GM12878 (cell line): ENCODE data around the gene CBX2. TPM values are rescaled to one million over a fixed set of nuclear protein-coding genes. Genes with fewer than 3 reads are reported as not detected.

Experiments used
- ATAC-seq: fragments of 200-7000 bp; cut with Tn5 transposase; 3 replicates; pipeline ENCODE4 v1.9.1; 2020; ENCODE audit warnings: mild to moderate bottlenecking, moderate library complexity
- BruUV-seq: library from RNA; stranded (reverse); fragments of 400-500 nt; replicated peaks from 2 replicates; lab custom pipeline; 2021; lab: Mats Ljungman, UMichigan
- CTCF ChIA-PET: fragments of 300-600 bp; sonication (Branson Sonifier 250); formaldehyde crosslinking; extraction: SDS; loops from one replicate; lab custom pipeline; 2021; ENCODE audit warnings: inconsistent platforms; lab: Yijun Ruan, JAX
- POLR2A ChIA-PET: fragments of 350-600 bp; formaldehyde crosslinking; extraction: SDS; loops from one replicate; lab custom pipeline; 2021; ENCODE audit warnings: inconsistent platforms; lab: Charles Lee
- RAD21 ChIA-PET: fragments of 300-600 bp; sonication (Branson Sonifier 250); formaldehyde crosslinking; loops from one replicate; lab custom pipeline; 2023; ENCODE audit warnings: antibody characterized with exemption; ENCODE audit not compliant: unreplicated experiment; lab: Charles Lee
- SMC1A ChIA-PET: fragments of 300-600 bp; sonication (Branson Sonifier 250); formaldehyde crosslinking; loops from one replicate; lab custom pipeline; 2023; ENCODE audit not compliant: unreplicated experiment, uncharacterized antibody; lab: Charles Lee
- DNase-seq: peaks from one replicate; pipeline ENCODE4 v3.0.0-alpha.2; 2011; ENCODE audit warnings: low read depth, low spot score
- FAIRE-seq: peaks from 3 replicates; lab custom pipeline; 2011; peaks lifted over from hg19 to GRCh38; lab: Jason Lieb, UNC
- H2AFZ ChIP-seq: 2 replicates; pipeline ENCODE4 v1.6.0; 2011; ENCODE audit warnings: low read depth, low read length, control low read depth; ENCODE audit not compliant: control insufficient read depth
- H3K27ac ChIP-seq: 2 replicates; pipeline ENCODE4 v1.5.1; 2011; ENCODE audit warnings: control low read depth; ENCODE audit not compliant: control insufficient read depth, insufficient read depth
- H3K27me3 ChIP-seq, 2 experiments: replicated peaks in 1 of 2; 2 replicates each; pipeline versions ENCODE4 v1.6.0 to v1.6.1; 2011; ENCODE audit warnings: low read length in 1 of 2; ENCODE audit not compliant: control insufficient read depth in 2 of 2, insufficient read depth in 2 of 2
- H3K36me3 ChIP-seq, 2 experiments: 2 replicates each; pipeline ENCODE4 v1.5.1; 2011; ENCODE audit warnings: low read length in 1 of 2; ENCODE audit not compliant: control insufficient read depth in 2 of 2, insufficient read depth in 2 of 2
- H3K4me1 ChIP-seq: 2 replicates; pipeline ENCODE4 v1.6.1; 2011; ENCODE audit warnings: mild to moderate bottlenecking, low read length, moderate library complexity, mixed read lengths; ENCODE audit not compliant: control insufficient read depth, insufficient read depth
- H3K4me2 ChIP-seq: 2 replicates; pipeline ENCODE4 v1.6.0; 2011; ENCODE audit warnings: control low read depth; ENCODE audit not compliant: control insufficient read depth, insufficient read depth
- H3K4me3 ChIP-seq: fragments of 200-600 bp; sonication (generic); 2 replicates; pipeline ENCODE4 v1.5.1; 2016
- H3K79me2 ChIP-seq: 2 replicates; pipeline ENCODE4 v1.6.0; 2011; ENCODE audit warnings: low read length; ENCODE audit not compliant: control insufficient read depth, insufficient read depth
- H3K9ac ChIP-seq: 2 replicates; pipeline ENCODE4 v1.8.0; 2011; ENCODE audit warnings: low read length, control low read depth, mixed read lengths; ENCODE audit not compliant: control insufficient read depth, insufficient read depth
- H3K9me3 ChIP-seq: replicated peaks from 3 replicates; pipeline ENCODE4 v1.5.1; 2011; ENCODE audit warnings: mild to moderate bottlenecking, low read length; ENCODE audit not compliant: control insufficient read depth, insufficient read depth
- H4K20me1 ChIP-seq: 2 replicates; pipeline ENCODE4 v1.6.0; 2011; ENCODE audit not compliant: control insufficient read depth, insufficient read depth
- EGR1 ChIP-seq, 2 experiments: IDR thresholded peaks; 1 replicate in 1 of 2; 2 replicates in 1 of 2; pipeline ENCODE4 v1.6.1; 2011 to 2012; ENCODE audit warnings: low read depth in 2 of 2, low read length in 2 of 2, borderline replicate concordance in 1 of 2, mild to moderate bottlenecking in 1 of 2, moderate library complexity in 1 of 2
- EP300 ChIP-seq, 2 experiments: fragments of 150-350 bp in 1 of 2; IDR thresholded peaks; 2 replicates each; pipeline ENCODE4 v1.6.1; 2011 to 2012; ENCODE audit warnings: low read depth in 2 of 2, low read length in 2 of 2, borderline replicate concordance in 1 of 2, improper control_type of control experiment in 1 of 2, inconsistent platforms in 1 of 2; ENCODE audit not compliant: control insufficient read depth in 1 of 2
- FOXM1 ChIP-seq: IDR thresholded peaks from 2 replicates; pipeline ENCODE4 v1.6.1; 2012; ENCODE audit warnings: low read depth, mild to moderate bottlenecking, inconsistent platforms, low read length, moderate library complexity
- GATAD2B ChIP-seq: fragments of 450-650 bp; conservative IDR thresholded peaks from 2 replicates; pipeline ENCODE4 v1.6.1; 2017; ENCODE audit warnings: low read depth, mild to moderate bottlenecking, moderate library complexity
- IKZF1 ChIP-seq: fragments of 450-650 bp; conservative IDR thresholded peaks from 2 replicates; pipeline ENCODE4 v1.6.1; 2017; ENCODE audit warnings: antibody characterized with exemption, mild to moderate bottlenecking
- SIX5 ChIP-seq: IDR thresholded peaks from 2 replicates; pipeline ENCODE4 v1.6.1; 2011; ENCODE audit warnings: mild to moderate bottlenecking, low read depth, low read length, moderate library complexity; ENCODE audit not compliant: severe bottlenecking
- SREBF1 ChIP-seq: IDR thresholded peaks from 2 replicates; pipeline ENCODE4 v1.6.1; 2012; ENCODE audit warnings: mild to moderate bottlenecking, low read length
- TAF1 ChIP-seq: IDR thresholded peaks from 2 replicates; pipeline ENCODE4 v1.6.1; 2011; ENCODE audit warnings: mild to moderate bottlenecking, low read depth, low read length, borderline replicate concordance
- TCF12 ChIP-seq: IDR thresholded peaks from 2 replicates; pipeline ENCODE4 v1.6.1; 2011; ENCODE audit warnings: low read depth, mild to moderate bottlenecking, low read length
- ZNF622 ChIP-seq: fragments of 450-650 bp; IDR thresholded peaks from 2 replicates; pipeline ENCODE4 v1.6.1; 2017; ENCODE audit warnings: mild to moderate bottlenecking, inconsistent platforms
- WGBS: methylation state at CpG from one replicate; pipeline ENCODE4 v1.1.6; 2016; ENCODE audit warnings: low lambda C conversion rate; ENCODE audit not compliant: insufficient replicate concordance, insufficient coverage; ENCODE audit errors: missing lambda C conversion rate; 5-methylcytosine and 5-hydroxymethylcytosine counted together
- in situ Hi-C: fragments of 300-500 bp; cut with MboI; formaldehyde crosslinking; loops from 9 replicates; pipeline ENCODE4 v1.14.3; 2018; ENCODE audit warnings: mixed read lengths
- intact Hi-C: fragments of 100-400 bp; cut with micrococcal nuclease; formaldehyde crosslinking; loops from one replicate; pipeline ENCODE4 v1.14.2; 2022; ENCODE audit not compliant: unreplicated experiment
- polyA plus RNA-seq, 11 experiments: library from polyadenylated mRNA; depleted of rRNA in 4 of 11; unstranded in 6 of 11; stranded (reverse) in 5 of 11; fragments of >200 nt; fragmentation: Nextera tagmentation in 4 of 11; fragmentation: Illumina TruSeq in 1 of 11; extraction: Ambion mirVana in 4 of 11; extraction: Trizol in 1 of 11; gene quantifications; 1 replicate in 1 of 11; 2 replicates in 10 of 11; pipeline versions ENCODE4 v1.2.1 to v1.2.3, GENCODE V29; 2011 to 2016; ENCODE audit warnings: inconsistent platforms in 2 of 11, missing spikeins in 2 of 11, low read depth in 1 of 11
- total RNA-seq, 4 experiments: library from RNA; depleted of rRNA in 3 of 4; stranded (reverse); fragments of >200 nt in 3 of 4; fragmentation: Illumina TruSeq in 1 of 4; extraction: Trizol in 1 of 4; gene quantifications; 2 replicates each; pipeline versions ENCODE4 v1.2.1 to v1.2.3, GENCODE V29; 2013 to 2021
- TF ChIP-seq, protein P1 (sequence below): IDR thresholded peaks from 2 replicates; pipeline ENCODE4 v1.6.1; 2011; ENCODE audit warnings: low read depth, low read length, improper control_type of control experiment, borderline replicate concordance

The CBX2 gene
- total and polyA plus RNA-seq, 10 of the 15 experiments (the other 5 are each of a cell fraction or from before 2014, with no cell fraction given), result 0.35 to 7.5 (median 4.2) TPM

DNA sequence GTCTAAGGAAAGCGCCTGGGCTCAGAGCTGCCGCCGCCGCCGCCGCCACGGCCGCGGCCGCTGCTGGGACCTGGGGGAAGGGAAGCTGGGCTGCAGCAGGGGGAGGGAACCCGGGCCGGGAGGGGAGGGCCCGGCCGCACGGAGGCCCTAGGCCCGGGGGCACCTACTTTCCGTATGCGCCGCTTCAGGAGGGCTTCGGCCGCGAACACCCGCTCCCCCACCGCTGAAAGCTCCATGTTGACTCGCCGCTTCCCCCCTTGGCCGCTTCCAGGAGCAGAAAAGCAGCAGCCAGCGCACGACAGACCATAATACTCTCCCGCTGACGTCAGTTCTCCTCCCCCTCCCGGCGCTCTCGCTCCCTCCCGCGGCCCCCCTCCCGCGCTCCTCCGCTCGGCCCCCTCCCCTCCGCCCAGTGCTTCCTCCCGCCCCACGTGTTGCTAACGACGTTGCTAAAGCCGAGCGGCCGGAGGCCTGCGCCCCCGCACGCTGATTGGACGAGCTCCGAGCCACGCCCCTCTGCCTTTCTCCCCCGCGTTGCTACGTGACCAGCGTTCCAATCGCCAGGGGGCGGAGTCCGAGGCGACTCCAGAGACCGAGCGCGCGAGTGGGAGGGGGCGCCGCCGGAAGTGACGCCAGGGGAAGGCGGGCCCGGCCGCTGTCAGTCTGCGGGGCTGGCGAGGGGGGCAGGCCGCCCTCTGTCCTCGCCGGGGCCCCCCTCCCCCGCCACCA, 19.0 kb downstream of the CBX2 start, which contains the start of gene CBX8 (continued):
- TF ChIP-seq TAF1 (no peak), EP300 (IDR thresholded peaks at IDR 0.05; ENCODE audit: borderline replicate concordance in 1 of 2, control insufficient read depth in 1 of 2, low read depth in 2 of 2, low read length in 2 of 2) (no peak)

DNA sequence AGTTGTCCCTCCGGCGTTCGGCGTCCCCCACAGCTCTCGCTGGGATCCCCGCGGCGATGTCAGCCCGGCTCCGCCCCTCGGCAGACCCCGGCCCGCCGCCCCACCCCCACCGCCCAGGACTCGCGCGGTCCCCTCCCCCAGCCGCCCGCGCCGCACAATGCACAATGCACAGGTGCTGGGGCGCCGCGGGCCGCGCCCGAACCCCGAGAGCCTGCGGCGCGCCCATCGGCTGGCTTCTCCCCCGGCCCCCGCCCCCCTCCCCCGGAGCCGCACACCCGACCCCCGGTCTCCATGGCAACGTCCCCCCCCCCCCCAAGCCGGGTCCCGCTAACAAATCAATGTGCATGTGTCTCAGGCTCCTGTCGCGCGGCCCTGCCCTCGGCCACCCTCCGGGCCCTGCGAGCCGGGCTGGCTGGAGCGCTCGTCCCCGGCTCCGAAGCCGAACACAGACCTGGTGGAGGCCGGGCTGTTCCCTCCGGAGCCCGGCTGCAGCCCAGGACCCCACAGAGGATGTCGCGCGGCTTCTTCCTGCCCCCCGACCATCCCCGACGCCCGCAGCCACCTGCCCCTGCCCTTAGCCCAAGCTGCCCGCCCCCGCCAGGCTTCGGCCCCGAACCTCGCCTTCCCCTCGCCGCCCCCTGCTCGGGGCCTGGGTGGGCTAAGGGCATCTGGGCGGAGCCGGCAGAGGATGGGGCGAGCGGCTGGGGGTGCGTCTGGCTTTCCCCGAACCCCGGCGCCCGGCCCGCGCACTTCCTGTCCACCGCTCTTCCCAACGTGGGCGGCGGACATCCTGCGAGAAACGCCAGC, 19.7 kb downstream of the CBX2 start:
- Histone ChIP-seq H3K4me2 (peak overlapping the region; percentile 92), H3K9ac (peak overlapping the region; percentile 16; the same call in 1 of the 2 replicates), H3K36me3 (peaks cover 2 to 3% of the 10 kb centered on the region in 2 experiments; a peak in 2 of 4 replicates), H3K4me1 (peaks cover 29% of the 10 kb centered on the region), H3K9me3 (no peaks in the 10 kb centered on the region; the same call in 2 of the 3 replicates), H4K20me1 (no peaks in the 10 kb centered on the region), H3K27ac (no peak overlapping the region), H3K27me3 (peaks cover 18 to 37% of the 10 kb centered on the region in 2 experiments), H2AFZ (peak overlapping the region; percentile 27), H3K79me2 (no peaks in the 10 kb centered on the region), H3K4me3 (peak overlapping the region; percentile 65; the same call in 1 of the 2 replicates)
- RAD21 ChIA-PET, result interaction anchor here (0.7 to 1.4 kb wide), 15 partner anchors 8 to 196 kb away, joined by 3 to 22 read pairs (median 4); partner anchors contain the start of gene CBX4
- DNase-seq (no peak), FAIRE-seq (no peak), ATAC-seq (peak; percentile 58)
- POLR2A ChIA-PET, result interaction anchor here (0.6 to 1.8 kb wide), 13 partner anchors 11 to 1142 kb away, joined by 3 to 15 read pairs (median 4); partner anchors contain the start of gene CBX4
- SMC1A ChIA-PET, result interaction anchor here (0.8 to 2.2 kb wide), 8 partner anchors 9 to 117 kb away, joined by 3 to 12 read pairs (median 4); partner anchors contain the start of gene CBX2
- 2% methylated on average over 24 of the region's 89 CpGs for WGBS
- CTCF ChIA-PET, result interaction anchor here (0.8 to 1.8 kb wide), 9 partner anchors 11 to 236 kb away, joined by 3 to 8 read pairs (median 5); no protein-coding TSS in a partner anchor
- BruUV-seq, result no TSS peak
- in situ Hi-C loops, result no loop called here
- intact Hi-C loops, result no loop called here
- TF ChIP-seq IKZF1 (0 out of 2 replicates have a peak, but pooled peaks have one; percentile 42), SIX5 (no peak), TCF12 (0 out of 2 replicates have a peak, but pooled peaks have one; percentile 26), EGR1 (IDR thresholded peaks at IDR 0.05; ENCODE audit: borderline replicate concordance in 1 of 2, low read depth in 2 of 2, low read length in 2 of 2) (0 out of 3 replicates have a peak, but pooled peaks of 1 of the 2 experiments have one; percentile 39), GATAD2B (peak; percentile 52; the same call in 1 of the 2 replicates), SREBF1 (no peak), ZNF622 (no peak), FOXM1 (no peak)
- TF ChIP-seq, protein P1, sequence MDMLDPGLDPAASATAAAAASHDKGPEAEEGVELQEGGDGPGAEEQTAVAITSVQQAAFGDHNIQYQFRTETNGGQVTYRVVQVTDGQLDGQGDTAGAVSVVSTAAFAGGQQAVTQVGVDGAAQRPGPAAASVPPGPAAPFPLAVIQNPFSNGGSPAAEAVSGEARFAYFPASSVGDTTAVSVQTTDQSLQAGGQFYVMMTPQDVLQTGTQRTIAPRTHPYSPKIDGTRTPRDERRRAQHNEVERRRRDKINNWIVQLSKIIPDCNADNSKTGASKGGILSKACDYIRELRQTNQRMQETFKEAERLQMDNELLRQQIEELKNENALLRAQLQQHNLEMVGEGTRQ, result no peak
